Vagina (tissue), 2 donors: ENCODE data around the gene HIVEP1.

Experiments
- POLR2A ChIP-seq, 2 donors: fragments of 450-650 bp; IDR thresholded peaks; one replicate each; pipeline ENCODE4 v1.6.1; 2017; ENCODE audit warnings: antibody characterized with exemption in 2 of 2, mild to moderate bottlenecking in 2 of 2, moderate library complexity in 2 of 2
- POLR2AphosphoS5 ChIP-seq, 2 donors: sonication (generic); formaldehyde crosslinking; IDR thresholded peaks; one replicate each; pipeline ENCODE4 v1.9.0; 2017; ENCODE audit warnings: antibody characterized with exemption in 2 of 2, mild to moderate bottlenecking in 2 of 2, low read depth in 1 of 2; ENCODE audit not compliant: insufficient read depth in 1 of 2
- TF ChIP-seq, protein P1 (sequence below), 3 experiments: fragments of 450-650 bp in 2 of 3; fragments of 200-600 bp in 1 of 3; sonication (generic) in 1 of 3; IDR thresholded peaks; one replicate each; pipeline ENCODE4 v1.5.1; 2017 to 2019; ENCODE audit warnings: antibody characterized with exemption in 3 of 3, mild to moderate bottlenecking in 2 of 3, moderate library complexity in 2 of 3

DNA sequence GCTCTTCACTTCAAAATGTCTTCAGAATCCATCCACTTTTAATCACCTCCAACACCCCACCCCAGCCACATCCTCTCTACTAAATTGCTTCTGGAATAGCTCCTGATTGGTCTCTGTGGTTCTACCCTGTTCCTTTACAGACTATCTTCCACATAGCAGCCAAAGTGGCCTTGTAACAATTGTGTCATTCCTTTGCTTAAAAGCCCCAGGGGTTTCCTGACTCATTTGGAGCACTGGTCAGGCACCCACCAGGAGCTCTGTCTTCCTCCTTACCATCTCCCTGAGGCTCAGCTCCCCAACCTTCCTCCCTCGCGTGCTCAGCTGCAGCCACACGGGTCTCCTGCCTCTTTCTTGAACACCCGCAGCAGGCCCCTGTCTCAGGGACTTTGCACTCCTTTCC is 126.8 kb downstream of the HIVEP1 start:
- TF ChIP-seq, protein P1, sequence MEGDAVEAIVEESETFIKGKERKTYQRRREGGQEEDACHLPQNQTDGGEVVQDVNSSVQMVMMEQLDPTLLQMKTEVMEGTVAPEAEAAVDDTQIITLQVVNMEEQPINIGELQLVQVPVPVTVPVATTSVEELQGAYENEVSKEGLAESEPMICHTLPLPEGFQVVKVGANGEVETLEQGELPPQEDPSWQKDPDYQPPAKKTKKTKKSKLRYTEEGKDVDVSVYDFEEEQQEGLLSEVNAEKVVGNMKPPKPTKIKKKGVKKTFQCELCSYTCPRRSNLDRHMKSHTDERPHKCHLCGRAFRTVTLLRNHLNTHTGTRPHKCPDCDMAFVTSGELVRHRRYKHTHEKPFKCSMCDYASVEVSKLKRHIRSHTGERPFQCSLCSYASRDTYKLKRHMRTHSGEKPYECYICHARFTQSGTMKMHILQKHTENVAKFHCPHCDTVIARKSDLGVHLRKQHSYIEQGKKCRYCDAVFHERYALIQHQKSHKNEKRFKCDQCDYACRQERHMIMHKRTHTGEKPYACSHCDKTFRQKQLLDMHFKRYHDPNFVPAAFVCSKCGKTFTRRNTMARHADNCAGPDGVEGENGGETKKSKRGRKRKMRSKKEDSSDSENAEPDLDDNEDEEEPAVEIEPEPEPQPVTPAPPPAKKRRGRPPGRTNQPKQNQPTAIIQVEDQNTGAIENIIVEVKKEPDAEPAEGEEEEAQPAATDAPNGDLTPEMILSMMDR (IDR thresholded peaks at IDR 0.05) = no peak
- TF ChIP-seq POLR2A (IDR thresholded peaks at IDR 0.05) (no peak), POLR2AphosphoS5 (IDR thresholded peaks at IDR 0.05; ENCODE audit: insufficient read depth in 1 of 2, low read depth in 1 of 2) (no peak)
